ENCODE measurements around the gene NCOA4. TPM values are rescaled to one million over a fixed set of nuclear protein-coding genes. Genes with fewer than 3 reads are reported as not detected.

The NCOA4 gene
- total and polyA plus RNA-seq, 2 of the 4 experiments (the other 2 are of a cell fraction) = 62.2 to 188 TPM

GRCh38 chr10:46064269-46064817, 33.9 kb upstream of the NCOA4 start:
- H3K4ac ChIP-seq (ENCODE audit: low read depth, low read length) = no peak overlapping the region
- no peak overlapping the region for H2BK120ac ChIP-seq (ENCODE audit: low read depth, low read length)
- CTCF ChIA-PET = no interaction called here
- in situ Hi-C loops (cut with MboI; ENCODE audit: low sequenced_read_pairs) (no loop called here), dilution Hi-C loops (cut with HindIII; ENCODE audit: low sequenced_read_pairs, unreplicated experiment) (no loop called here), intact Hi-C loops (cut with micrococcal nuclease) (no loop called here)
- no peaks in the 10 kb centered on the region for H3K9me3 ChIP-seq (ENCODE audit: control insufficient read depth, insufficient read depth, low read length)
- no peak overlapping the region for H2AK9ac ChIP-seq (replicated peaks; ENCODE audit: low read depth, low read length, poor library complexity)
- no peaks in the 10 kb centered on the region for H3K79me1 ChIP-seq (ENCODE audit: low read depth in 1 of 2, low read length in 2 of 2)
- DNase-seq = no peak
- H2BK5ac ChIP-seq (ENCODE audit: low read depth, low read length, poor library complexity, severe bottlenecking) = no peak overlapping the region
- H3K9ac ChIP-seq (ENCODE audit: low read depth, low read length) = no peak overlapping the region
- no peak overlapping the region for H3K14ac ChIP-seq (replicated peaks; ENCODE audit: low read depth, low read length)
- no peak overlapping the region for H2AK5ac ChIP-seq (ENCODE audit: low read depth, low read length)
- TF ChIP-seq MXI1 (IDR thresholded peaks at IDR 0.05; ENCODE audit: borderline replicate concordance, low read depth, low read length) (no peak), RCOR1 (IDR thresholded peaks at IDR 0.05; ENCODE audit: insufficient replicate concordance, low read length) (no peak), BHLHE40 (IDR thresholded peaks at IDR 0.05; ENCODE audit: low read depth, low read length) (no peak), USF2 (IDR thresholded peaks at IDR 0.05; ENCODE audit: low read depth, low read length) (no peak), FOS (IDR thresholded peaks at IDR 0.05; ENCODE audit: low read depth, low read length) (no peak), POLR2A (IDR thresholded peaks at IDR 0.05; ENCODE audit: low read depth, low read length) (no peak)
- H3K23ac ChIP-seq (ENCODE audit: low read depth, low read length) = no peak overlapping the region
- no peak overlapping the region for H3K27ac ChIP-seq (ENCODE audit: insufficient read depth, low read length)
- no peak overlapping the region for H3K4me2 ChIP-seq (ENCODE audit: low read depth, low read length)
- H3K9me1 ChIP-seq (ENCODE audit: insufficient read depth, low read length) = no peaks in the 10 kb centered on the region
- no peak overlapping the region for H2BK15ac ChIP-seq (ENCODE audit: low read depth, low read length)
- no peak overlapping the region for H3K18ac ChIP-seq (ENCODE audit: low read depth, low read length)
- BruUV-seq (replicated peaks) = no TSS peak
- no peak overlapping the region for H2BK20ac ChIP-seq (ENCODE audit: low read depth, low read length)
- POLR2A ChIA-PET (ENCODE audit: unreplicated experiment) = interaction anchor here (0.6 kb wide), 1 partner anchor 17 kb away, joined by 3 read pairs; no protein-coding TSS in a partner anchor
- WGBS, 2 experiments (ENCODE audit: extremely low coverage in 2 of 2, insufficient read length in 1 of 2) = no CpG with 5 or more reads among the region's 1 CpG
- H4K20me1 ChIP-seq (ENCODE audit: insufficient read depth, low read length) = no peaks in the 10 kb centered on the region
- peaks cover 1% of the 10 kb centered on the region; the same call in 1 of the 2 replicates for H3K4me1 ChIP-seq (ENCODE audit: control insufficient read depth, insufficient read depth, low read length)
- peaks cover 7% of the 10 kb centered on the region for H3K27me3 ChIP-seq (ENCODE audit: control insufficient read depth, insufficient read depth, low read length)
- H2AFZ ChIP-seq (replicated peaks; ENCODE audit: low read length, poor library complexity) = no peak overlapping the region
- H3K4me3 ChIP-seq (ENCODE audit: insufficient read depth, low read depth, low read length) = no peak overlapping the region
- no peak overlapping the region for H3K56ac ChIP-seq (ENCODE audit: extremely low read depth, insufficient read depth, low read length)
- H3K36me3 ChIP-seq (ENCODE audit: control insufficient read depth, insufficient read depth, low read length) = no peaks in the 10 kb centered on the region
- H4K8ac ChIP-seq (ENCODE audit: low read depth in 2 of 2, low read length in 2 of 2) = no peak overlapping the region
- ATAC-seq (ENCODE audit: low read depth) = no peak
- H4K5ac ChIP-seq (ENCODE audit: low read depth, low read length) = no peak overlapping the region
- H4K91ac ChIP-seq (ENCODE audit: insufficient read depth, low read depth, low read length) = no peak overlapping the region

Data from IMR-90 (cell line).